Measurements from ENCODE around the gene COG8. TPM values are rescaled to one million over a fixed set of nuclear protein-coding genes. Genes with fewer than 3 reads are reported as not detected.

COG8 gene
- total and polyA plus RNA-seq, 2 donors (not counting 3 experiments of a cell fraction or from before 2014, with no cell fraction given), result 29.0 to 31.6 TPM

- intact Hi-C loops (cut with micrococcal nuclease), result no loop called here
Measured at GRCh38 chr16:69334696-69335095, 4.7 kb downstream of the COG8 start.

GRCh38 chr16:69330286-69331109 lies 8.9 kb downstream of the COG8 start, which contains the start of gene PDF:
PDF (minus strand) TSS chr16:69330588; CDS start chr16:69330570, 18 bp downstream.
- TF ChIP-seq POLR2A (IDR thresholded peaks at IDR 0.05; ENCODE audit: low read depth, low read length), result peak; percentile 95
- no peak for TF ChIP-seq FOS (IDR thresholded peaks at IDR 0.05; ENCODE audit: borderline replicate concordance, insufficient read depth, low read length)
- no peak for TF ChIP-seq JUN (IDR thresholded peaks at IDR 0.05; ENCODE audit: borderline replicate concordance, insufficient read depth, insufficient read length, low read depth)
- no peak for TF ChIP-seq GATA2 (IDR thresholded peaks at IDR 0.05; ENCODE audit: insufficient read depth, insufficient read length, low read depth, low read length)
- TF ChIP-seq MYC (IDR thresholded peaks at IDR 0.05; ENCODE audit: low read depth, low read length), result peak; percentile 44
- peak; percentile 95 for TF ChIP-seq POLR2AphosphoS5 (IDR thresholded peaks at IDR 0.05; ENCODE audit: insufficient read depth, low read depth, low read length)
- TF ChIP-seq CTCF (IDR thresholded peaks at IDR 0.05; ENCODE audit: extremely low read depth in 1 of 2, insufficient read depth in 1 of 2, low read depth in 1 of 2, low read length in 2 of 2), result no peak
- no peak for TF ChIP-seq EZH2 (IDR thresholded peaks at IDR 0.05; ENCODE audit: borderline replicate concordance, low read depth, low read length, severe bottlenecking)
- TF ChIP-seq MAX (IDR thresholded peaks at IDR 0.05; ENCODE audit: insufficient read depth, insufficient read length), result peak; percentile 0
- Histone ChIP-seq H3K4me1 (ENCODE audit: control insufficient read depth, extremely low read depth, insufficient read depth, low read length) (peaks cover 21% of the 10 kb centered on the region), H3K9me3 (replicated peaks; ENCODE audit: control insufficient read depth, insufficient read depth, low read length) (no peaks in the 10 kb centered on the region), H2AFZ (ENCODE audit: low read depth, low read length) (peak within 1 kb of the TSS; percentile 66), H3K36me3 (ENCODE audit: control insufficient read depth in 2 of 2, extremely low read depth in 1 of 2, insufficient read depth in 2 of 2, low read length in 2 of 2) (peaks cover 9 to 16% of the 10 kb centered on the region in 2 experiments), H4K20me1 (replicated peaks; ENCODE audit: control insufficient read depth, extremely low read depth, insufficient read depth, low read length) (no peaks in the 10 kb centered on the region), H3K9ac (replicated peaks; ENCODE audit: extremely low read depth, insufficient read depth, low read length) (peak within 1 kb of the TSS; percentile 85), H3K79me2 (ENCODE audit: control insufficient read depth, insufficient read depth, low read length) (peaks cover 34% of the 10 kb centered on the region), H3K9me1 (replicated peaks; ENCODE audit: control insufficient read depth, extremely low read depth, insufficient read depth, low read length) (no peaks in the 10 kb centered on the region), H3K27me3 (ENCODE audit: control insufficient read depth in 2 of 2, insufficient read depth in 2 of 2, low read length in 2 of 2) (no peaks in the 10 kb centered on the region), H3K4me3 (replicated peaks in 1 of 3; ENCODE audit: insufficient read depth in 1 of 3, low read depth in 1 of 3, low read length in 3 of 3) (peak within 1 kb of the TSS; percentile 32 to 67 (median 47)), H3K4me2 (ENCODE audit: insufficient read depth, low read length) (peak within 1 kb of the TSS; percentile 65), H3K27ac (ENCODE audit: insufficient read depth, low read depth, low read length) (peak within 1 kb of the TSS; percentile 86)
- DNase-seq (ENCODE audit: low read depth, low spot score) (peak; percentile 93), FAIRE-seq (peak; percentile 91)
- ChIA-PET POLR2A (interaction anchor here (0.7 to 1.1 kb wide), 2 partner anchors 8 to 48 kb away, joined by 3 to 4 read pairs; partner anchors contain the start of genes COG8 and NIP7), CTCF (interaction anchor here (1.4 kb wide), 1 partner anchor 180 kb away, joined by 9 read pairs; no protein-coding TSS in a partner anchor)
- dilution Hi-C loops (cut with MboI; ENCODE audit: extremely low pct_ligation_motif_present, low sequenced_read_pairs), result no loop called here
- BruUV-seq (replicated peaks), result TSS peak; percentile 78
- intact Hi-C loops (cut with micrococcal nuclease), result loop anchor here (1.0 kb wide), 2 partner anchors 9 to 19 kb away; partner anchors contain the start of genes COG8, NIP7 and VPS4A

More at GRCh38 chr16:69334696-69335095, 4.7 kb downstream of the COG8 start:
- ChIA-PET CTCF (no interaction called here), POLR2A (no interaction called here)
- Histone ChIP-seq H2AFZ (ENCODE audit: low read depth, low read length) (no peak overlapping the region), H3K4me1 (ENCODE audit: control insufficient read depth, extremely low read depth, insufficient read depth, low read length) (peaks cover 10% of the 10 kb centered on the region), H3K27me3 (ENCODE audit: control insufficient read depth in 2 of 2, insufficient read depth in 2 of 2, low read length in 2 of 2) (no peaks in the 10 kb centered on the region), H3K79me2 (ENCODE audit: control insufficient read depth, insufficient read depth, low read length) (peaks cover 9% of the 10 kb centered on the region), H3K9ac (replicated peaks; ENCODE audit: extremely low read depth, insufficient read depth, low read length) (no peak overlapping the region), H3K36me3 (ENCODE audit: control insufficient read depth in 2 of 2, extremely low read depth in 1 of 2, insufficient read depth in 2 of 2, low read length in 2 of 2) (peaks cover 9 to 20% of the 10 kb centered on the region in 2 experiments), H3K9me1 (replicated peaks; ENCODE audit: control insufficient read depth, extremely low read depth, insufficient read depth, low read length) (no peaks in the 10 kb centered on the region), H3K9me3 (replicated peaks; ENCODE audit: control insufficient read depth, insufficient read depth, low read length) (no peaks in the 10 kb centered on the region), H3K27ac (ENCODE audit: insufficient read depth, low read depth, low read length) (no peak overlapping the region), H3K4me3 (replicated peaks in 1 of 3; ENCODE audit: insufficient read depth in 1 of 3, low read depth in 1 of 3, low read length in 3 of 3) (no peak overlapping the region), H4K20me1 (replicated peaks; ENCODE audit: control insufficient read depth, extremely low read depth, insufficient read depth, low read length) (no peaks in the 10 kb centered on the region), H3K4me2 (ENCODE audit: insufficient read depth, low read length) (no peak overlapping the region)
- FAIRE-seq, result no peak
- BruUV-seq (replicated peaks), result no TSS peak
- no peak for TF ChIP-seq JUN (IDR thresholded peaks at IDR 0.05; ENCODE audit: borderline replicate concordance, insufficient read depth, insufficient read length, low read depth)
- no peak for TF ChIP-seq MAX (IDR thresholded peaks at IDR 0.05; ENCODE audit: insufficient read depth, insufficient read length)
- no peak for TF ChIP-seq POLR2A (IDR thresholded peaks at IDR 0.05; ENCODE audit: low read depth, low read length)
- no peak for DNase-seq (ENCODE audit: low read depth, low spot score)
- dilution Hi-C loops (cut with MboI; ENCODE audit: extremely low pct_ligation_motif_present, low sequenced_read_pairs), result no loop called here

Data from endothelial cell of umbilical vein (primary cell).